Sigmoid colon (tissue), 4 donors: Measurements from ENCODE around the gene CHRNA7.

ENCODE experiments used
- EP300 ChIP-seq, 4 donors: sonication (generic); formaldehyde crosslinking; IDR thresholded peaks; one replicate each; pipeline ENCODE4 v1.6.1; 2017; ENCODE audit warnings: antibody characterized with exemption in 4 of 4
- POLR2A ChIP-seq, 2 donors: fragments of 450-650 bp; IDR thresholded peaks; one replicate each; pipeline ENCODE4 v1.6.1; 2016; ENCODE audit warnings: antibody characterized with exemption in 2 of 2, mild to moderate bottlenecking in 2 of 2, moderate library complexity in 2 of 2
- POLR2AphosphoS5 ChIP-seq, 4 donors: sonication (generic); formaldehyde crosslinking; IDR thresholded peaks; one replicate each; pipeline ENCODE4 v1.6.1; 2017; ENCODE audit warnings: antibody characterized with exemption in 4 of 4
- TF ChIP-seq, protein P1 (sequence below), 4 experiments: fragments of 450-650 bp in 3 of 4; fragments of 200-600 bp in 1 of 4; IDR thresholded peaks; one replicate each; pipeline ENCODE4 v1.5.1; 2016 to 2019; ENCODE audit warnings: antibody characterized with exemption in 4 of 4, mild to moderate bottlenecking in 3 of 4, moderate library complexity in 2 of 4

DNA sequence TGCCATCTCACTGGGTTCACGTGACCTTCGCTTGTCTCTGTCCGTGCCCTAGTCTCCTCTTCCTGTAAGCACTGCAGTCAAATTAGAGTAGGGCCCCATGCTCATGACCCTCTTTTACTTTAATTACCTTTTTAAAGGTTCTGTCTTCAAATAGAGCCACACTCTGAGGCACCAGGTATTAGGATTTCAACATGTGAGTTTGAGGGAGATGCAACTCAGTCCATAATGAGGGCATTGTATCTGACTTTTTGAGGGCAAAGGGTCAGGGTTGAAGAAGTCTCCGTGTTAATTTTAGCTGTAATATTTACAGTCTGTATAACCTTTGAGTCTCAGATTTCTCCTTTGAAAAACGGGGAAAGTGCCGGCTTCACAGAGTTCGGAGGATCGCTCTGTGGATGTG lies 82.9 kb downstream of the CHRNA7 start:
- no peak for TF ChIP-seq POLR2A (IDR thresholded peaks at IDR 0.05)
- TF ChIP-seq, protein P1, sequence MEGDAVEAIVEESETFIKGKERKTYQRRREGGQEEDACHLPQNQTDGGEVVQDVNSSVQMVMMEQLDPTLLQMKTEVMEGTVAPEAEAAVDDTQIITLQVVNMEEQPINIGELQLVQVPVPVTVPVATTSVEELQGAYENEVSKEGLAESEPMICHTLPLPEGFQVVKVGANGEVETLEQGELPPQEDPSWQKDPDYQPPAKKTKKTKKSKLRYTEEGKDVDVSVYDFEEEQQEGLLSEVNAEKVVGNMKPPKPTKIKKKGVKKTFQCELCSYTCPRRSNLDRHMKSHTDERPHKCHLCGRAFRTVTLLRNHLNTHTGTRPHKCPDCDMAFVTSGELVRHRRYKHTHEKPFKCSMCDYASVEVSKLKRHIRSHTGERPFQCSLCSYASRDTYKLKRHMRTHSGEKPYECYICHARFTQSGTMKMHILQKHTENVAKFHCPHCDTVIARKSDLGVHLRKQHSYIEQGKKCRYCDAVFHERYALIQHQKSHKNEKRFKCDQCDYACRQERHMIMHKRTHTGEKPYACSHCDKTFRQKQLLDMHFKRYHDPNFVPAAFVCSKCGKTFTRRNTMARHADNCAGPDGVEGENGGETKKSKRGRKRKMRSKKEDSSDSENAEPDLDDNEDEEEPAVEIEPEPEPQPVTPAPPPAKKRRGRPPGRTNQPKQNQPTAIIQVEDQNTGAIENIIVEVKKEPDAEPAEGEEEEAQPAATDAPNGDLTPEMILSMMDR (IDR thresholded peaks at IDR 0.05) = no peak
- no peak for TF ChIP-seq EP300 (IDR thresholded peaks at IDR 0.05)
- no peak for TF ChIP-seq POLR2AphosphoS5 (IDR thresholded peaks at IDR 0.05)
